ENCODE data around the gene LRRC49.

LRRC49 gene

GRCh38 chr15:70967646-70968045 is 75.0 kb downstream of the LRRC49 start:
- Histone ChIP-seq H3K36me3 (ENCODE audit: insufficient read depth, low read length) (no peaks in the 10 kb centered on the region), H3K9me3 (ENCODE audit: insufficient read depth, low read length, severe bottlenecking) (no peaks in the 10 kb centered on the region)

DNA sequence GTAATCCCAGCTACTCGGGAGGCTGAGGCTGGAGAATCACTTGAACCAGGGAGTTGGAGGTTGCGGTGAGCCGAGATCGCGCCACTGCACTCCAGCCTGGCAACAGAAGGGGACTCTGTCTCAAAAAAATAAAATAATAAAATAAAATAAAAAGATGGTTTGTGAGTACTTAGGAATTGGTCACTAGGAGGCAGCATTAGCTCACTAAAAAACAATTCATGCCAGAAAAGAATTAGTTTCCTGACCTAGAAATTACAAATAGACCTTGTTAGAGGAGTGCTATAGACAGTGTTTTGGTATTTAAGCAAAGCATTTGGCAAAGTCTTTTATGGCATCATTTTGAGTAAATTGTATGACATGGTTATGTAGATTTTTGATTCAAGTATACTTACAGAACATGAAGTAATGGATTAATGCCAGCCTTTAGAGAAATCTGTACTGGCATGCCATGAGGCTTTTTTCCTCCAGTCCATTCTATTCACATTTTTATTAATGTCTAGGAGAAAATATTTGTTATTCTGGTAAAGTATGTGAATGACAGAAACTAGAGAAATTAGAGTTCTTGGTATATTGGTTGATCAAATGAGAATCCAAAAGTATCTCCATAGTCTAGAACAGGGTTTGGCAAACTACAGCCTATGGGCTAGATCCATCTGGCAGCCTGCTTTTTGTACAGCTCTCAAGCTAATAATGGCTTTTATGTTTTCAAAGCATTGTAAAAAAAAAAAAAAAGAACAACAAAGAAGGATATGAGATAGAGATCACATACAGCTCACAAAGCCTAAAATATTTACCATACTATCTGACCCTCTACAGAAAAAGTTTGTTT is 81.6 kb downstream of the LRRC49 start:
- no peaks in the 10 kb centered on the region for H3K4me1 ChIP-seq (ENCODE audit: insufficient read depth, low read length)
- H3K36me3 ChIP-seq (ENCODE audit: insufficient read depth, low read length) = no peaks in the 10 kb centered on the region
- no peaks in the 10 kb centered on the region for H3K9me3 ChIP-seq (ENCODE audit: insufficient read depth, low read length, severe bottlenecking)
- TF ChIP-seq, protein P1, sequence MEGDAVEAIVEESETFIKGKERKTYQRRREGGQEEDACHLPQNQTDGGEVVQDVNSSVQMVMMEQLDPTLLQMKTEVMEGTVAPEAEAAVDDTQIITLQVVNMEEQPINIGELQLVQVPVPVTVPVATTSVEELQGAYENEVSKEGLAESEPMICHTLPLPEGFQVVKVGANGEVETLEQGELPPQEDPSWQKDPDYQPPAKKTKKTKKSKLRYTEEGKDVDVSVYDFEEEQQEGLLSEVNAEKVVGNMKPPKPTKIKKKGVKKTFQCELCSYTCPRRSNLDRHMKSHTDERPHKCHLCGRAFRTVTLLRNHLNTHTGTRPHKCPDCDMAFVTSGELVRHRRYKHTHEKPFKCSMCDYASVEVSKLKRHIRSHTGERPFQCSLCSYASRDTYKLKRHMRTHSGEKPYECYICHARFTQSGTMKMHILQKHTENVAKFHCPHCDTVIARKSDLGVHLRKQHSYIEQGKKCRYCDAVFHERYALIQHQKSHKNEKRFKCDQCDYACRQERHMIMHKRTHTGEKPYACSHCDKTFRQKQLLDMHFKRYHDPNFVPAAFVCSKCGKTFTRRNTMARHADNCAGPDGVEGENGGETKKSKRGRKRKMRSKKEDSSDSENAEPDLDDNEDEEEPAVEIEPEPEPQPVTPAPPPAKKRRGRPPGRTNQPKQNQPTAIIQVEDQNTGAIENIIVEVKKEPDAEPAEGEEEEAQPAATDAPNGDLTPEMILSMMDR (IDR thresholded peaks at IDR 0.05; ENCODE audit: borderline replicate concordance, extremely low read depth, low read length, poor library complexity, severe bottlenecking) = peak; percentile 28
- no peak for TF ChIP-seq EZH2 (IDR thresholded peaks at IDR 0.05; ENCODE audit: borderline replicate concordance, low read depth, low read length, severe bottlenecking)
- ATAC-seq (ENCODE audit: insufficient read depth, low read depth) (no peak), DNase-seq (no peak)
- H3K27ac ChIP-seq (ENCODE audit: low read length) = no peak overlapping the region
- H4K20me1 ChIP-seq (ENCODE audit: insufficient read depth, low read length) = no peaks in the 10 kb centered on the region
- no peak overlapping the region for H2AFZ ChIP-seq (ENCODE audit: low read depth, low read length)
- H3K4me2 ChIP-seq (ENCODE audit: insufficient read depth, low read length) = no peak overlapping the region
- no peak overlapping the region for H3K4me3 ChIP-seq (ENCODE audit: low read depth in 1 of 2, low read length in 2 of 2)
- H3K9ac ChIP-seq (ENCODE audit: low read depth, low read length) = no peak overlapping the region
- no peaks in the 10 kb centered on the region for H3K79me2 ChIP-seq (ENCODE audit: insufficient read depth, low read length)
- H3K27me3 ChIP-seq (ENCODE audit: insufficient read depth, low read length, poor library complexity) = no peaks in the 10 kb centered on the region

More at GRCh38 chr15:70967646-70968045, 75.0 kb downstream of the LRRC49 start:
- no peak overlapping the region for H3K4me2 ChIP-seq (ENCODE audit: insufficient read depth, low read length)
- ATAC-seq (ENCODE audit: insufficient read depth, low read depth) = no peak
- no peaks in the 10 kb centered on the region for H3K79me2 ChIP-seq (ENCODE audit: insufficient read depth, low read length)
- DNase-seq = no peak
- no peaks in the 10 kb centered on the region for H3K27me3 ChIP-seq (ENCODE audit: insufficient read depth, low read length, poor library complexity)
- no peaks in the 10 kb centered on the region for H3K4me1 ChIP-seq (ENCODE audit: insufficient read depth, low read length)
- no peak for TF ChIP-seq EZH2 (IDR thresholded peaks at IDR 0.05; ENCODE audit: borderline replicate concordance, low read depth, low read length, severe bottlenecking)
- no peak overlapping the region for H3K4me3 ChIP-seq (ENCODE audit: low read depth in 1 of 2, low read length in 2 of 2)
- H3K27ac ChIP-seq (ENCODE audit: low read length) = no peak overlapping the region
- H3K9ac ChIP-seq (ENCODE audit: low read depth, low read length) = no peak overlapping the region
- H2AFZ ChIP-seq (ENCODE audit: low read depth, low read length) = no peak overlapping the region
- no peaks in the 10 kb centered on the region for H4K20me1 ChIP-seq (ENCODE audit: insufficient read depth, low read length)

DNA sequence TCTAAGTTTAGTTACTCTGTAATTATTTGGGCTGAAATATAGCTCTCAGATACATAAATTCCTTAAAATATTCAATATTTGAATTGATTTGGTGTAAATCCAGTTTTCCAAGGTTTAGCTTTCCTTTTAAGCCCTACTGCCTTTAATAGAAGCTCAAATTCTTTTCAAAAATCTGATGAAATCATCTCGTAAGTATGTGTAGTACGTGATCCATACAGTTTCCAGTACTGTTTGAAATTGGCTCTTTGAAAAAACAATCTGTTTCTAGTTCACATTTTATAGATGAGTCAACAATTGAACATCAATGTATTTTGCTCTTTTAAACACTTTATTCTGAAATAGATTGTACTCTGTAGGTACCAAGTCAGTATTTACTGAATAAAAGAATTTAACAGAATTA is 84.2 kb downstream of the LRRC49 start:
- Histone ChIP-seq H2AFZ (ENCODE audit: low read depth, low read length) (no peak overlapping the region), H3K27me3 (ENCODE audit: insufficient read depth, low read length, poor library complexity) (no peaks in the 10 kb centered on the region)
- TF ChIP-seq, protein P1 (IDR thresholded peaks at IDR 0.05; ENCODE audit: borderline replicate concordance, extremely low read depth, low read length, poor library complexity, severe bottlenecking) = no peak
- TF ChIP-seq EZH2 (IDR thresholded peaks at IDR 0.05; ENCODE audit: borderline replicate concordance, low read depth, low read length, severe bottlenecking) = no peak

DNA sequence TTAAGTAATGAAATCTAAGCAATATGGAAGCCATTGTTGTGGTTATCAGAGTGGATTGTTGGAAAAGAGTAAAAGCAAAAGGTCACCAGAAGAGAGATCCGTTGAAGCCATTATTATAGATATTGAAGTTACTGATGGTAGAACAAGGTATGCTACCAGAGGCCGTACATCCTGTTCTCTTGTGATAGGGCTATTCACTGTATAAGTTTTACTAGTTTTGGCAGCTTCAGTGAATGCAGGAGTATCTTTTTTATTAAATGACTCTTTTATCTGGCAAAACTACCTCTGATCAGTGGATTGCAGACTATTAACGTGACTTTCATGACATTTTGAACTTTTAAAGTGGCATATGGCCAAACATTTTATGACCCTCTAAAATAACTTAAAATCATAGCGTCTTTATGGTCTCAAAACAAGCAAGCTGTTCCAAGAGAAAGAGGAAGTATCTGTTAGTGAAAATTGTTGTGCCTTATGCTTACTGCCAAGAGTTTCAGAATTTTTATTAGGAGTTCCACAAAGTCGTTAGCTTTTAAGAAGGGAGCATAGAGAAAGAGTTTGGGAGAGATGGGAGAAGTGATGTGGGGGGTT is 102.9 kb downstream of the LRRC49 start:
- Histone ChIP-seq H3K27ac (ENCODE audit: low read length) (no peak overlapping the region), H3K4me3 (ENCODE audit: low read depth in 1 of 2, low read length in 2 of 2) (no peak overlapping the region), H3K9ac (ENCODE audit: low read depth, low read length) (no peak overlapping the region), H3K4me2 (ENCODE audit: insufficient read depth, low read length) (no peak overlapping the region), H4K20me1 (ENCODE audit: insufficient read depth, low read length) (no peaks in the 10 kb centered on the region), H3K9me3 (ENCODE audit: insufficient read depth, low read length, severe bottlenecking) (no peaks in the 10 kb centered on the region), H3K79me2 (ENCODE audit: insufficient read depth, low read length) (no peaks in the 10 kb centered on the region), H3K4me1 (ENCODE audit: insufficient read depth, low read length) (no peaks in the 10 kb centered on the region), H2AFZ (ENCODE audit: low read depth, low read length) (no peak overlapping the region), H3K27me3 (ENCODE audit: insufficient read depth, low read length, poor library complexity) (no peaks in the 10 kb centered on the region), H3K36me3 (ENCODE audit: insufficient read depth, low read length) (no peaks in the 10 kb centered on the region)
- ATAC-seq (ENCODE audit: insufficient read depth, low read depth) (no peak), DNase-seq (no peak)
- no peak for TF ChIP-seq EZH2 (IDR thresholded peaks at IDR 0.05; ENCODE audit: borderline replicate concordance, low read depth, low read length, severe bottlenecking)
- TF ChIP-seq, protein P1 (IDR thresholded peaks at IDR 0.05; ENCODE audit: borderline replicate concordance, extremely low read depth, low read length, poor library complexity, severe bottlenecking) = no peak

More for the DNA sequence above, 84.2 kb downstream of the LRRC49 start:
- H3K27ac ChIP-seq (ENCODE audit: low read length) = no peak overlapping the region
- no peak overlapping the region for H3K4me3 ChIP-seq (ENCODE audit: low read depth in 1 of 2, low read length in 2 of 2)
- ATAC-seq (ENCODE audit: insufficient read depth, low read depth) (no peak), DNase-seq (no peak)
- no peaks in the 10 kb centered on the region for H3K4me1 ChIP-seq (ENCODE audit: insufficient read depth, low read length)
- no peaks in the 10 kb centered on the region for H3K9me3 ChIP-seq (ENCODE audit: insufficient read depth, low read length, severe bottlenecking)
- no peaks in the 10 kb centered on the region for H3K36me3 ChIP-seq (ENCODE audit: insufficient read depth, low read length)
- H4K20me1 ChIP-seq (ENCODE audit: insufficient read depth, low read length) = no peaks in the 10 kb centered on the region
- no peak overlapping the region for H3K9ac ChIP-seq (ENCODE audit: low read depth, low read length)
- no peaks in the 10 kb centered on the region for H3K79me2 ChIP-seq (ENCODE audit: insufficient read depth, low read length)
- no peak overlapping the region for H3K4me2 ChIP-seq (ENCODE audit: insufficient read depth, low read length)

Measured in DND-41 (cell line).